Smooth muscle cell (in vitro differentiated cells): ENCODE results near the gene SPNS3. TPM values are rescaled to one million over a fixed set of nuclear protein-coding genes. Genes with fewer than 3 reads are reported as not detected.

Source experiments
- DNase-seq: peaks from one replicate; lab custom pipeline; 2025; ENCODE audit not compliant: unreplicated experiment; lab: John Stamatoyannopoulos, UW
- H2AFZ ChIP-seq: fragments of 200-600 bp; sonication (generic); 2 replicates; pipeline ENCODE4 v1.6.0; 2016; ENCODE audit warnings: antibody characterized with exemption, low read depth, mild to moderate bottlenecking
- H3F3A ChIP-seq: fragments of 200-600 bp; sonication (generic); 2 replicates; pipeline ENCODE4 v1.6.0; 2017; ENCODE audit warnings: antibody characterized with exemption, low read depth
- H3K27ac ChIP-seq: fragments of 200-600 bp; sonication (generic); 2 replicates; pipeline ENCODE4 v1.5.1; 2016; ENCODE audit warnings: low read depth, mild to moderate bottlenecking
- H3K27me3 ChIP-seq: fragments of 200-600 bp; sonication (generic); 2 replicates; pipeline ENCODE4 v1.6.1; 2016; ENCODE audit warnings: low read depth, mild to moderate bottlenecking
- H3K36me3 ChIP-seq: fragments of 200-600 bp; sonication (generic); 2 replicates; pipeline ENCODE4 v1.5.1; 2016; ENCODE audit warnings: low read depth
- H3K4me1 ChIP-seq: fragments of 200-600 bp; sonication (generic); 2 replicates; pipeline ENCODE4 v1.5.1; 2016; ENCODE audit warnings: low read depth
- H3K4me2 ChIP-seq: fragments of 200-600 bp; sonication (generic); 2 replicates; pipeline ENCODE4 v1.6.0; 2016; ENCODE audit warnings: mild to moderate bottlenecking
- H3K4me3 ChIP-seq: fragments of 200-600 bp; sonication (generic); 2 replicates; pipeline ENCODE4 v1.5.1; 2016; ENCODE audit warnings: mild to moderate bottlenecking
- H3K79me2 ChIP-seq: fragments of 200-600 bp; sonication (generic); 2 replicates; pipeline ENCODE4 v1.6.0; 2016; ENCODE audit warnings: low read depth, mild to moderate bottlenecking
- H3K9ac ChIP-seq: fragments of 200-600 bp; sonication (generic); 2 replicates; pipeline ENCODE4 v1.6.0; 2016; ENCODE audit warnings: low read depth
- H3K9me3 ChIP-seq: fragments of 200-600 bp; sonication (generic); replicated peaks from 2 replicates; pipeline ENCODE4 v1.5.1; 2016; ENCODE audit warnings: low read depth
- H4K20me1 ChIP-seq: fragments of 200-600 bp; sonication (generic); 2 replicates; pipeline ENCODE4 v1.6.0; 2016; ENCODE audit warnings: low read depth
- CTCF ChIP-seq: fragments of 200-600 bp; sonication (generic); IDR thresholded peaks from 2 replicates; pipeline ENCODE4 v1.5.1; 2017; ENCODE audit warnings: borderline replicate concordance, mild to moderate bottlenecking, antibody characterized with exemption; ENCODE audit not compliant: insufficient read depth, poor library complexity, severe bottlenecking
- WGBS: methylation state at CpG from one replicate; pipeline ENCODE4 v1.1.7; 2016; ENCODE audit warnings: low lambda C conversion rate; 5-methylcytosine and 5-hydroxymethylcytosine counted together
- polyA plus RNA-seq: library from polyadenylated mRNA; unstranded; fragments of >200 nt; fragmentation: Nextera tagmentation; extraction: Ambion mirVana; gene quantifications from 2 replicates; pipeline ENCODE4 v1.2.1, GENCODE V29; 2016
- total RNA-seq: library from RNA; depleted of rRNA; stranded (reverse); fragments of >200 nt; gene quantifications from 2 replicates; pipeline ENCODE4 v1.2.3, GENCODE V29; 2014

The SPNS3 gene
- total and polyA plus RNA-seq, 2 experiments from 2014 or later: not detected

GRCh38 chr17:4487820-4488716, 54.3 kb downstream of the SPNS3 start:
- TF ChIP-seq CTCF: no peak
- WGBS: 79% methylated on average over 24 of the region's 24 CpGs

GRCh38 chr17:4488989-4489595, 55.4 kb downstream of the SPNS3 start:
- Histone ChIP-seq H3K9me3 (no peaks in the 10 kb centered on the region), H3K36me3 (no peaks in the 10 kb centered on the region), H3F3A (no peaks in the 10 kb centered on the region), H3K9ac (no peak overlapping the region), H3K4me2 (no peak overlapping the region), H3K4me1 (no peaks in the 10 kb centered on the region), H3K27ac (no peak overlapping the region), H3K79me2 (no peaks in the 10 kb centered on the region), H2AFZ (no peak overlapping the region), H4K20me1 (no peaks in the 10 kb centered on the region), H3K27me3 (no peaks in the 10 kb centered on the region), H3K4me3 (no peak overlapping the region)
- TF ChIP-seq CTCF: no peak
- WGBS: 95% methylated on average over 15 of the region's 15 CpGs
- no peak for DNase-seq

More at GRCh38 chr17:4487820-4488716, 54.3 kb downstream of the SPNS3 start:
- Histone ChIP-seq H3F3A (no peaks in the 10 kb centered on the region), H3K79me2 (no peaks in the 10 kb centered on the region), H3K4me2 (no peak overlapping the region), H3K27ac (no peak overlapping the region), H3K4me1 (peaks cover 3% of the 10 kb centered on the region), H3K4me3 (no peak overlapping the region), H3K27me3 (no peaks in the 10 kb centered on the region), H4K20me1 (no peaks in the 10 kb centered on the region), H2AFZ (no peak overlapping the region), H3K9me3 (no peaks in the 10 kb centered on the region), H3K36me3 (no peaks in the 10 kb centered on the region), H3K9ac (no peak overlapping the region)
- no peak for DNase-seq

- Histone ChIP-seq H3K36me3 (no peaks in the 10 kb centered on the region), H3K9ac (no peak overlapping the region), H3K9me3 (no peaks in the 10 kb centered on the region), H3K79me2 (no peaks in the 10 kb centered on the region), H3K4me1 (no peaks in the 10 kb centered on the region), H3F3A (no peaks in the 10 kb centered on the region), H3K27me3 (no peaks in the 10 kb centered on the region), H3K27ac (peak overlapping the region; percentile 39), H4K20me1 (no peaks in the 10 kb centered on the region), H3K4me3 (no peak overlapping the region), H3K4me2 (no peak overlapping the region), H2AFZ (no peak overlapping the region)
- DNase-seq: no peak
- 68% methylated on average over 7 of the region's 9 CpGs for WGBS
- TF ChIP-seq CTCF: no peak
These were observed 56.4 kb downstream of the SPNS3 start for GRCh38 chr17:4490109-4490591.
